Transverse colon (tissue), 4 donors: ENCODE measurements around the gene GNAS.

Experiments used
- CTCF ChIP-seq, 5 experiments: fragments of 200-600 bp in 3 of 5; fragments of 450-650 bp in 2 of 5; sonication (generic) in 3 of 5; IDR thresholded peaks; 1 replicate in 2 of 5; 2 replicates in 3 of 5; pipeline ENCODE4 v1.5.1; 2016 to 2017; ENCODE audit warnings: antibody characterized with exemption in 5 of 5, inconsistent platforms in 3 of 5, mild to moderate bottlenecking in 2 of 5, moderate library complexity in 1 of 5
- POLR2A ChIP-seq: fragments of 450-650 bp; IDR thresholded peaks from one replicate; pipeline ENCODE4 v1.6.1; 2016; ENCODE audit warnings: antibody characterized with exemption, mild to moderate bottlenecking, moderate library complexity
- POLR2AphosphoS5 ChIP-seq, 3 donors: sonication (generic); formaldehyde crosslinking; IDR thresholded peaks; one replicate each; pipeline ENCODE4 v1.6.1; 2016; ENCODE audit warnings: antibody characterized with exemption in 3 of 3

- TF ChIP-seq CTCF (IDR thresholded peaks at IDR 0.05) (no peak), POLR2AphosphoS5 (IDR thresholded peaks at IDR 0.05) (no peak), POLR2A (no peak)
These were observed 36.8 kb downstream of the GNAS start for GRCh38 chr20:58889334-58889760.
